Right atrium auricular region (tissue), 2 donors: ENCODE data around the gene ASAP2. TPM values are rescaled to one million over a fixed set of nuclear protein-coding genes. Genes with fewer than 3 reads are reported as not detected.

Source experiments
- DNase-seq: peaks from one replicate; pipeline ENCODE4 v3.0.0-alpha.2; 2019; ENCODE audit warnings: low spot score
- H3K27ac ChIP-seq, 2 donors: fragments of 200-600 bp; sonication (generic); 1 replicate in 1 of 2; 2 replicates in 1 of 2; pipeline ENCODE4 v1.5.1; 2016 to 2019
- H3K27me3 ChIP-seq, 2 donors: fragments of 200-600 bp; sonication (generic); one replicate each; pipeline versions ENCODE4 v1.5.1 to v1.6.0; 2017 to 2019
- H3K36me3 ChIP-seq: fragments of 200-600 bp; sonication (generic); one replicate; pipeline ENCODE4 v1.5.1; 2016
- H3K4me1 ChIP-seq, 2 donors: fragments of 200-600 bp; sonication (generic); one replicate each; pipeline versions ENCODE4 v1.5.1 to v1.6.0; 2017 to 2019
- H3K4me3 ChIP-seq, 2 donors: fragments of 200-600 bp; sonication (generic); 1 replicate in 1 of 2; 2 replicates in 1 of 2; pipeline ENCODE4 v1.5.1; 2017 to 2019; ENCODE audit warnings: mild to moderate bottlenecking in 1 of 2, moderate library complexity in 1 of 2
- H3K9me3 ChIP-seq, 2 donors: fragments of 200-600 bp; sonication (generic); one replicate each; pipeline ENCODE4 v1.5.1; 2019
- total RNA-seq, 2 donors: library from RNA; depleted of rRNA; stranded (reverse); fragments of >200 nt; gene quantifications; one replicate each; pipeline ENCODE4 v1.1.0, GENCODE V29; 2016
- TF ChIP-seq, protein P1 (sequence below), 2 donors: fragments of 200-600 bp; sonication (generic); IDR thresholded peaks; one replicate each; pipeline ENCODE4 v1.5.1; 2019; ENCODE audit warnings: antibody characterized with exemption in 2 of 2

The ASAP2 gene
- total RNA-seq, 2 donors from 2014 or later, result 13.2 to 20.3 TPM

DNA sequence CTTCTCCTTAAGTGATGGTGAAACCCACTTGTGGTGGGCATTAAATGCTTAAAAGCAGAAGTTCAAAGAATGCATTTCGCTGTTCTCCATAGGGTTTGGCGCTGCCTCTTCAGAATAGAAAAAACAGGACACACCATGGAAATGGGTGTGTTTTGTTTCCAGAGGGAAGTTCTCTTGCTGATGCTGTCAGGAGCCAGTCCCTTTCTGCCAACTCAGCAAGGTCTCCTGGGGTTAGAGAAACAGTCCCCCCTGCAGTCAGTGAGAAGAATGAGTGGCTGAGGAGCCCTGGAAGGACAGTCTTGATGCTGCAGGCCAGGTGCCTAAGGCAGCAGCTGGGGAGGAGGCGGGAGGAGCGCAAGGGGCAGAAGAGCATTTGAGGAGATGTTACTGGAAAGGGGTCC, 37.8 kb upstream of the ASAP2 start:
- Histone ChIP-seq H3K4me3 (no peak overlapping the region), H3K4me1 (peaks cover 0 to 13% of the 10 kb centered on the region in 2 donors), H3K27me3 (no peaks in the 10 kb centered on the region), H3K36me3 (no peaks in the 10 kb centered on the region), H3K27ac (no peak overlapping the region), H3K9me3 (no peaks in the 10 kb centered on the region)
- no peak for DNase-seq
- TF ChIP-seq, protein P1, sequence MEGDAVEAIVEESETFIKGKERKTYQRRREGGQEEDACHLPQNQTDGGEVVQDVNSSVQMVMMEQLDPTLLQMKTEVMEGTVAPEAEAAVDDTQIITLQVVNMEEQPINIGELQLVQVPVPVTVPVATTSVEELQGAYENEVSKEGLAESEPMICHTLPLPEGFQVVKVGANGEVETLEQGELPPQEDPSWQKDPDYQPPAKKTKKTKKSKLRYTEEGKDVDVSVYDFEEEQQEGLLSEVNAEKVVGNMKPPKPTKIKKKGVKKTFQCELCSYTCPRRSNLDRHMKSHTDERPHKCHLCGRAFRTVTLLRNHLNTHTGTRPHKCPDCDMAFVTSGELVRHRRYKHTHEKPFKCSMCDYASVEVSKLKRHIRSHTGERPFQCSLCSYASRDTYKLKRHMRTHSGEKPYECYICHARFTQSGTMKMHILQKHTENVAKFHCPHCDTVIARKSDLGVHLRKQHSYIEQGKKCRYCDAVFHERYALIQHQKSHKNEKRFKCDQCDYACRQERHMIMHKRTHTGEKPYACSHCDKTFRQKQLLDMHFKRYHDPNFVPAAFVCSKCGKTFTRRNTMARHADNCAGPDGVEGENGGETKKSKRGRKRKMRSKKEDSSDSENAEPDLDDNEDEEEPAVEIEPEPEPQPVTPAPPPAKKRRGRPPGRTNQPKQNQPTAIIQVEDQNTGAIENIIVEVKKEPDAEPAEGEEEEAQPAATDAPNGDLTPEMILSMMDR (IDR thresholded peaks at IDR 0.05), result no peak

DNA sequence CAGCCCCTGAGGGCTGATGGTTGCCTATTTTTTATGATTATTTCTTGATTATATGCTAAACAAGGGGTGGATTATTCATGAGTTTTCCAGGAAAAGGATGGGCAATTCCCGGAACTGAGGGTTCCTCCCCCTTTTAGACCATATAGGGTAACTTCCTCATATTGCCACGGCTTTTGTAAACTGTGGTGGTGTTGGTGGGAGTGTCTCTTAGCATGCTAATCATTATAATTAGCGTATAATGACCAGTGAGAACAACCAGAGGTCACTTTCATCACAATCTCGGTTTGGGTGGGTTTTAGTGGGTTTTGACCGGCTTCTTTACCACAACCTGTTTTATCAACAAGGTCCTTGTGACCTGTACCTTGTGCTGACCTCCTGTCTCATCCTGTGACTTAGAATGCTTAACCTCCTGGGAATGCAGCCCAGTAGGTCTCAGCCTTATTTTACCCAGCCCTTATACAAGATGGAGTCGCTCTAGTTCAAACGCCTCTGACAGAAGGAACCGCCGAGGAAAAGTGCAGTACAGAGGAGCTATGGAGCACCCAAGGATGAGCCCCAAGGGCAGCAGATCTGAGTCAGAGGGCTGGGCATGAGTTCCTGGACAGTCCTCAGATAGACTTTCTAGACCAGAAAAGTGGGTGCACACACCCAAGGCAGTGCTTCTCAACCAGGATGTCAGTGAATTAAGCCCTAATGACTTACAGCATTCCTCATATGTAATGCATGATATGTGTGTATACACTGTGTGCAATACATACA, 37.1 kb upstream of the ASAP2 start:
- no peak for DNase-seq
- H3K36me3 ChIP-seq, result no peaks in the 10 kb centered on the region
- peaks cover 0 to 13% of the 10 kb centered on the region in 2 donors for H3K4me1 ChIP-seq
- no peaks in the 10 kb centered on the region for H3K9me3 ChIP-seq
- H3K27me3 ChIP-seq, result no peaks in the 10 kb centered on the region
- TF ChIP-seq, protein P1 (IDR thresholded peaks at IDR 0.05), result no peak
- no peak overlapping the region for H3K27ac ChIP-seq
- H3K4me3 ChIP-seq, result no peak overlapping the region

DNA sequence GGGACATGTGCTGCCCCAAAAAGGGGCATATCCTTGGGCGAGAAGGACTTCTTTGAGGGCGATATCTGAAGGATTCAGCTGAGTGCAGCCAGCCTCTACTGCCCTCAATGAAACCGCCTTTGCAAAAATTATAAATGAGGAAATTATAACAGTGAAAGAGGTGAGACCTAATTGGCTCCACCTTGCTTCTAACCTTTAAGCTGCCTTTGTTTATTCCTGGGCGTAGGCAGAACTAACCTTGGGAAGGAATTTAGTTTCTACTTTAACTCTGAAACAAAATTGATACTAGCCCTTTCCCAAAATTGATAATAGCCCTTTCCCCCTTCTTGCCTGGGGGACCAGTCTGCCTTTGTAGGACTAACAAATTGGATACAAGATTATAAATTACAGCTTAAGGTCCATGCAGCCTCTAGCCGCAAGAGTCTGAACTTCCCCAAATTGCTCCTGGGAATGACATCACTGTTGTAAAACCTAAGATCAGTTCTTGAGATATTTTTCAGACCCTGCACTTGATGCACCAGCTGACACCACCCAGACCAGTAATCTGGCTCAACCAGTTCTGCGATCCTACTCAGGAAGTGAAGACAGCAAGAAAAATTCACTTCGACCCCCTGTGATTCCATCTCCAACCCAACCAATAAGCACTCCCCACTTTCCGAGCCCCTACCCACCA, 36.0 kb upstream of the ASAP2 start:
- Histone ChIP-seq H3K4me3 (no peak overlapping the region), H3K27ac (no peak overlapping the region), H3K9me3 (no peaks in the 10 kb centered on the region), H3K4me1 (peaks cover 0 to 13% of the 10 kb centered on the region in 2 donors), H3K27me3 (no peaks in the 10 kb centered on the region), H3K36me3 (no peaks in the 10 kb centered on the region)
- TF ChIP-seq, protein P1 (IDR thresholded peaks at IDR 0.05), result no peak
- no peak for DNase-seq

DNA sequence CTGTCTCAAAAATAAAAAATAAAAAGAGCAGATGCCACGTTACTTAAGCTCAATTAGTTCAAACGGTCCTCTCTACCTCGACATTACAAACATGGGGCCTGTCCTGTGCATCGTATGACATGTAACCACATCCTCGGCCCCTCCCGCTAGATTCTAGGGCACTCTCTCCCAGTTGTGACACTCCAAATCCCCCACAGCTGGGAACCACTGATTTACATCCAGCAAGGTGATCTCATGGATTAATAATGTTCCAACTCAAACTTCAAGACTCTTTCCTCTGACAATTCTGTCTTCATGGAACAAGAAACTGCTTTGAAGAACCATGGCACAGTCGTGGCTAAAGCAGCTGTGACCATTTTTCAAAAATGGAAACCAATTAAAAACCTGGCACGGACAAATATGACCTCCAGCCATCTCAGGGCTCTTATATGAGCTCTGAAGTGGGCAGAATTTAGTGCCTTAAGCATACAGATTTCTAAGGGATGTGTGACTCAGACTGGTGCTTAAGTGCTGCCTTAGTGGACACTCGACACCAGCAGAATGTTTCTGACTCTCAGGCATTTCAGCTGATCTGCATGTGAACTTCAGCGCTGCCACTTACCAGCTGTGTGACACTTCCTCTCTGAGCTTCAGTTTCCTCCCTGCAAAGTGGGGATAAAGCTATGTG, 31.7 kb upstream of the ASAP2 start:
- Histone ChIP-seq H3K27ac (peak overlapping the region in 1 of 2 donors; percentile 49), H3K4me3 (no peak overlapping the region), H3K36me3 (no peaks in the 10 kb centered on the region), H3K27me3 (no peaks in the 10 kb centered on the region), H3K9me3 (no peaks in the 10 kb centered on the region), H3K4me1 (peaks cover 0 to 19% of the 10 kb centered on the region in 2 donors)
- TF ChIP-seq, protein P1 (IDR thresholded peaks at IDR 0.05), result no peak
- DNase-seq, result no peak

DNA sequence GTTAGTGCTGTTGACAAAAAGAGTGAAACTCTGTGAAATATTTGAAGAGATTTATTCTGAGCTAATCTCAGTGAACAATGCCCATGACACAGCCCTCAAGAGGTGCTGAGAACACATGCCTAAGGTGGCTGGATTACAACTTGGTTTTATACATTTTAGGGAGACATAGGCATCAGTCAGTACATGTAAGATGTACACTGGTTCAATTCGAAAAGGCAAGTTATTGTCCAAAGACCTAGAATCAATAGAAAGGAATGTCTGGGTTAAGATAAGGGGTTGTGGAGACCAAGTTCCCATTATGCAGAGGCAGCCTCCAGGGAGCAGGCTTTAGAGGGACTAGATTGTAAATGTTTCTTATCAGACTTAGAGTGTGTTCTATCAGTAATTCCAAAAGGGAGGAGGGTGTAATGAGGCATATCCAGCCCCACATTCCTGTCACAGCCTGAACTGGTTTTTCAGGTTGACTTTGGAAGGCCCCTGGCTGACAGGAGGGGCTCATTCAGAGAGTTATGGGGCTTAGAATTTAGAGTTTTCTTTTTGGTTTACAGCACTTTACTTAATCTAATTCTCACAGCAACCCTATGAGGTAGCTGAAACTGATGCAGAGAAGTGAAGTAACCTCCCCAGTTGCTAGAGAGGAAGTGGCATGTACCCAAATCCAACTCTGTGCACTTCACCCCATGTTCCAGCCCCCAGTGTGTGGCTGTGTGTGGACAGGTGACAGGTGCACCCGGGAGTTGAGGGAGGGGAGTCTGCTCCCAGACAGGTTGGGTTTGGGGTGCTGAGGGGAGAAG, 28.3 kb upstream of the ASAP2 start:
- H3K4me1 ChIP-seq, result peaks cover 0 to 25% of the 10 kb centered on the region in 2 donors
- DNase-seq, result no peak
- TF ChIP-seq, protein P1 (IDR thresholded peaks at IDR 0.05), result no peak

More for the DNA sequence above, 28.3 kb upstream of the ASAP2 start:
- Histone ChIP-seq H3K36me3 (no peaks in the 10 kb centered on the region), H3K27me3 (no peaks in the 10 kb centered on the region), H3K4me3 (no peak overlapping the region), H3K9me3 (no peaks in the 10 kb centered on the region), H3K27ac (peak overlapping the region; percentile 58 to 86)
